Measurements from ENCODE around the gene MAJIN.

GRCh38 chr11:64906314-64906635, 65.6 kb downstream of the MAJIN start:
- no peak for TF ChIP-seq POLR2AphosphoS5 (IDR thresholded peaks at IDR 0.05; ENCODE audit: borderline replicate concordance, low read depth, low read length)
- no peak for TF ChIP-seq EZH2 (IDR thresholded peaks at IDR 0.05)
- no peak for TF ChIP-seq FOXP2 (optimal IDR thresholded peaks at IDR 0.05; ENCODE audit: control extremely low read depth, extremely low read length, insufficient read depth)
